ENCODE data around the gene MEAF6. TPM values are rescaled to one million over a fixed set of nuclear protein-coding genes. Genes with fewer than 3 reads are reported as not detected.

Gene MEAF6
- polyA plus RNA-seq, 1 of the 3 experiments (the other 2 are of a cell fraction), result 60.5 TPM

GRCh38 chr1:37513795-37514349 lies 694 bp downstream of the MEAF6 start:
- peak; percentile 44 for DNase-seq
- Histone ChIP-seq H3K36me3 (replicated peaks in 1 of 2; ENCODE audit: control insufficient read depth in 1 of 2, insufficient read depth in 2 of 2, low read length in 1 of 2) (peaks cover 16 to 20% of the 10 kb centered on the region in 2 experiments), H3K79me2 (ENCODE audit: insufficient read depth) (peaks cover 47% of the 10 kb centered on the region), H3K4me1 (ENCODE audit: control insufficient read depth in 1 of 2, insufficient read depth in 2 of 2, low read depth in 1 of 2, low read length in 1 of 2) (peaks cover 0 to 15% of the 10 kb centered on the region in 2 experiments; a peak in 1 of 4 replicates), H2AFZ (ENCODE audit: low read depth) (no peak overlapping the region), H4K20me1 (ENCODE audit: insufficient read depth) (peaks cover 7% of the 10 kb centered on the region; the same call in 1 of the 2 replicates), H3K9ac (peak overlapping the region; percentile 95), H3K27me3 (ENCODE audit: insufficient read depth) (no peaks in the 10 kb centered on the region), H3K9me3 (no peaks in the 10 kb centered on the region), H3K27ac (ENCODE audit: low read depth in 2 of 2, low read length in 1 of 2) (peak overlapping the region in 1 of 2 experiments; percentile 94; a peak in 2 of 4 replicates), H3F3A (replicated peaks; ENCODE audit: insufficient read depth) (peaks cover 6% of the 10 kb centered on the region), H3K4me2 (peak overlapping the region; percentile 90), H3K4me3 (ENCODE audit: low read depth in 2 of 2, low read length in 1 of 2) (peak overlapping the region; percentile 83 to 96), H3K9me2 (no peaks in the 10 kb centered on the region)
- ChIA-PET POLR2A (interaction anchor here (1.0 to 1.4 kb wide), 5 partner anchors 15 to 42 kb away, joined by 3 to 5 read pairs (median 4); no protein-coding TSS in a partner anchor), CTCF (interaction anchor here (0.6 to 4.8 kb wide), 28 partner anchors 8 to 1114 kb away, joined by 3 to 38 read pairs (median 4); partner anchors contain the start of genes RSPO1 and ZC3H12A)
- 6% methylated on average over 24 of the region's 26 CpGs for WGBS (ENCODE audit: low lambda C conversion rate)
- TF ChIP-seq GATA2 (CRISPR knock-in tag; IDR thresholded peaks at IDR 0.05) (no peak), SIN3A (IDR thresholded peaks at IDR 0.05; ENCODE audit: borderline replicate concordance, low read depth, low read length) (peak; percentile 48; the same call in 1 of the 2 replicates)
- TF ChIP-seq, protein P1, sequence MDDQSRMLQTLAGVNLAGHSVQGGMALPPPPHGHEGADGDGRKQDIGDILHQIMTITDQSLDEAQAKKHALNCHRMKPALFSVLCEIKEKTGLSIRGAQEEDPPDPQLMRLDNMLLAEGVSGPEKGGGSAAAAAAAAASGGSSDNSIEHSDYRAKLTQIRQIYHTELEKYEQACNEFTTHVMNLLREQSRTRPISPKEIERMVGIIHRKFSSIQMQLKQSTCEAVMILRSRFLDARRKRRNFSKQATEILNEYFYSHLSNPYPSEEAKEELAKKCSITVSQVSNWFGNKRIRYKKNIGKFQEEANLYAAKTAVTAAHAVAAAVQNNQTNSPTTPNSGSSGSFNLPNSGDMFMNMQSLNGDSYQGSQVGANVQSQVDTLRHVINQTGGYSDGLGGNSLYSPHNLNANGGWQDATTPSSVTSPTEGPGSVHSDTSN (IDR thresholded peaks at IDR 0.05), result no peak

DNA sequence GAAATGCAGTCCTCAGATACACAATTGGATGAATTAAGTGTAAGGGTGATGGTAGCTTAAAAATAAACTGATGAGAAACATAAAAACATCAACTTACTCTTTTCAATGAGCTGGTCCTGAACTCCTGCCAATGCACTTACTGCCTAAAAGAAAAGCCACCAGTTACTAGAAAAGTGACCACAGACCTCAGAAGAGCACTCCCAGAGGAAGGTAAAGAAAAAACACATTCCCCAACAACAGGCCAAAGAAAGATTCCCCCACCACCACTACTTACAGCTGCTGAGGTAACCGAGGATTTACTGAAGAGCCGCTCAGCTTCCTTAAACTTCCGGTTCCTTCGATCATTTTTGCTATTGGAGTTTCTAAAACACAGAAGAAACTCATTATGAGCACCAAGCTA lies 5.4 kb downstream of the MEAF6 start:
- H3F3A ChIP-seq (replicated peaks; ENCODE audit: insufficient read depth), result peaks cover 6% of the 10 kb centered on the region
- POLR2A ChIA-PET, result no interaction called here
- no peak overlapping the region for H3K4me2 ChIP-seq
- H3K79me2 ChIP-seq (ENCODE audit: insufficient read depth), result peaks cover 66% of the 10 kb centered on the region
- peaks cover 7% of the 10 kb centered on the region; the same call in 1 of the 2 replicates for H4K20me1 ChIP-seq (ENCODE audit: insufficient read depth)
- no peaks in the 10 kb centered on the region for H3K27me3 ChIP-seq (ENCODE audit: insufficient read depth)
- no peak overlapping the region for H3K9ac ChIP-seq
- no peak overlapping the region for H3K27ac ChIP-seq (ENCODE audit: low read depth in 2 of 2, low read length in 1 of 2)
- CTCF ChIA-PET, result interaction anchor here (1.0 to 3.9 kb wide), 9 partner anchors 8 to 55 kb away, joined by 3 to 24 read pairs (median 4); no protein-coding TSS in a partner anchor
- peaks cover 0 to 7% of the 10 kb centered on the region in 2 experiments; a peak in 1 of 4 replicates for H3K4me1 ChIP-seq (ENCODE audit: control insufficient read depth in 1 of 2, insufficient read depth in 2 of 2, low read depth in 1 of 2, low read length in 1 of 2)
- H2AFZ ChIP-seq (ENCODE audit: low read depth), result no peak overlapping the region
- H3K36me3 ChIP-seq (replicated peaks in 1 of 2; ENCODE audit: control insufficient read depth in 1 of 2, insufficient read depth in 2 of 2, low read length in 1 of 2), result peaks cover 24 to 57% of the 10 kb centered on the region in 2 experiments
- no peaks in the 10 kb centered on the region for H3K9me2 ChIP-seq
- H3K4me3 ChIP-seq (ENCODE audit: low read depth in 2 of 2, low read length in 1 of 2), result no peak overlapping the region
- TF ChIP-seq SMC3 (IDR thresholded peaks at IDR 0.05; ENCODE audit: low read depth, low read length), result no peak
- TF ChIP-seq CTCF (IDR thresholded peaks at IDR 0.05), result peak; percentile 49
- WGBS (ENCODE audit: low lambda C conversion rate), result 88% methylated on average over 4 of the region's 4 CpGs
- H3K9me3 ChIP-seq, result no peaks in the 10 kb centered on the region
- DNase-seq, result peak; percentile 15

DNA sequence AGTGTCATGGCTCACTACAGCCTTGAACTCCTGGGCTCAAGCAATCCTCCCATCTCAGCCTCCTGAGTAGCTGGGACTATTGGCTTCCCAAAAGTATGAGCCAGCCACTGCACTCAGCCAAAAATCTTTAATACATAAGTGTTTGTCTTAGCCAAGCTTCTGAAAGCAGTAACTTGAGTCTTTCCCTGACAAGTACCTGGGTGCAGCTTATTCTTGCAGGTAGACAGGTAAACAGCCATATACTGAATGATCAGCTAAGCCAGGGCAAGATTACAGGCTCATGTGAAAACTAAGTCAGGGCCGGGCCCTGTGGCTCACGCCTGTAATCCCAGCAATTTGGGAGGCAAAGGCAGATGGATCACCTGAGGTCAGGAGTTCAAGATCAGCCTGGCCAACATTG lies 7.8 kb downstream of the MEAF6 start:
- no CpG with 5 or more reads among the region's 2 CpGs for WGBS (ENCODE audit: low lambda C conversion rate)
- no peak overlapping the region for H3K27ac ChIP-seq (ENCODE audit: low read depth in 2 of 2, low read length in 1 of 2)
- CTCF ChIA-PET, result interaction anchor here (1.1 to 2.4 kb wide), 2 partner anchors 8 to 13 kb away, joined by 3 to 15 read pairs; partner anchors contain the start of gene MEAF6
- H3K9ac ChIP-seq, result no peak overlapping the region
- DNase-seq, result no peak
- H3K4me1 ChIP-seq (ENCODE audit: control insufficient read depth in 1 of 2, insufficient read depth in 2 of 2, low read depth in 1 of 2, low read length in 1 of 2), result no peaks in the 10 kb centered on the region
- no peak overlapping the region for H3K4me2 ChIP-seq
- H3K79me2 ChIP-seq (ENCODE audit: insufficient read depth), result peaks cover 54% of the 10 kb centered on the region
- H3K9me3 ChIP-seq, result no peaks in the 10 kb centered on the region
- H3F3A ChIP-seq (replicated peaks; ENCODE audit: insufficient read depth), result peaks cover 13% of the 10 kb centered on the region
- H3K27me3 ChIP-seq (ENCODE audit: insufficient read depth), result no peaks in the 10 kb centered on the region
- POLR2A ChIA-PET, result no interaction called here
- H3K4me3 ChIP-seq (ENCODE audit: low read depth in 2 of 2, low read length in 1 of 2), result no peak overlapping the region
- H2AFZ ChIP-seq (ENCODE audit: low read depth), result no peak overlapping the region
- no peaks in the 10 kb centered on the region for H3K9me2 ChIP-seq
- TF ChIP-seq JUND (IDR thresholded peaks at IDR 0.05), result no peak
- TF ChIP-seq FOSL2 (IDR thresholded peaks at IDR 0.05; ENCODE audit: borderline replicate concordance, low read depth), result no peak
- TF ChIP-seq YY1 (IDR thresholded peaks at IDR 0.05; ENCODE audit: low read depth), result no peak
- no peak for TF ChIP-seq RAD21 (IDR thresholded peaks at IDR 0.05; ENCODE audit: low read length)
- TF ChIP-seq REST (IDR thresholded peaks at IDR 0.05; ENCODE audit: low read depth, low read length), result no peak
- peaks cover 17 to 50% of the 10 kb centered on the region in 2 experiments for H3K36me3 ChIP-seq (replicated peaks in 1 of 2; ENCODE audit: control insufficient read depth in 1 of 2, insufficient read depth in 2 of 2, low read length in 1 of 2)
- H4K20me1 ChIP-seq (ENCODE audit: insufficient read depth), result no peaks in the 10 kb centered on the region

Data from SK-N-SH (cell line).